ENCODE data around the gene C5orf34.

Gene C5orf34

DNA sequence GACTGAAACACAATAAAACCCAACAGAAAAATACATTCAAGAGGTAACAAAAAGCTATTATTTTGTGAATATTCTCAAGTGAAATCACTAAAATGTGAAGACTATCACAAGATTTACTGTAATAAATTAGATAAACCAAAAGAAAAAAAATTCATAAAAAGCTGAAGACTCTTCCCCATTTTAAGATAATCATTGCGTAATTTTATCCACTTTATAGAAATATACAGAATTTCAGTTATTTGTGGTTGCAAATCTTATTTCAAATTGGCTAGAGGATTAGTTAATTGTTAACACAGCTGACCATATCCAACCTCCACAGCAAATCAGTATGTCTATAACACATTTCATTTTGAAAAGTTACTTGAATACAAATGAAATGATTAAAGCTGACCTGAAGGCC lies 23.6 kb downstream of the C5orf34 start:
- H3K9me3 ChIP-seq (ENCODE audit: control insufficient read depth, insufficient read depth, low read length) = no peaks in the 10 kb centered on the region
- no peak overlapping the region for H3K4me3 ChIP-seq (ENCODE audit: low read length)
- H3F3A ChIP-seq (ENCODE audit: control insufficient read depth, insufficient read depth) = peaks cover 15% of the 10 kb centered on the region; the same call in 1 of the 2 replicates
- H3K9me2 ChIP-seq (replicated peaks; ENCODE audit: control insufficient read depth, low read length) = no peaks in the 10 kb centered on the region
- no peak for TF ChIP-seq EZH2phosphoT487 (IDR thresholded peaks at IDR 0.05; ENCODE audit: borderline replicate concordance, low read length)
- TF ChIP-seq, protein P1, sequence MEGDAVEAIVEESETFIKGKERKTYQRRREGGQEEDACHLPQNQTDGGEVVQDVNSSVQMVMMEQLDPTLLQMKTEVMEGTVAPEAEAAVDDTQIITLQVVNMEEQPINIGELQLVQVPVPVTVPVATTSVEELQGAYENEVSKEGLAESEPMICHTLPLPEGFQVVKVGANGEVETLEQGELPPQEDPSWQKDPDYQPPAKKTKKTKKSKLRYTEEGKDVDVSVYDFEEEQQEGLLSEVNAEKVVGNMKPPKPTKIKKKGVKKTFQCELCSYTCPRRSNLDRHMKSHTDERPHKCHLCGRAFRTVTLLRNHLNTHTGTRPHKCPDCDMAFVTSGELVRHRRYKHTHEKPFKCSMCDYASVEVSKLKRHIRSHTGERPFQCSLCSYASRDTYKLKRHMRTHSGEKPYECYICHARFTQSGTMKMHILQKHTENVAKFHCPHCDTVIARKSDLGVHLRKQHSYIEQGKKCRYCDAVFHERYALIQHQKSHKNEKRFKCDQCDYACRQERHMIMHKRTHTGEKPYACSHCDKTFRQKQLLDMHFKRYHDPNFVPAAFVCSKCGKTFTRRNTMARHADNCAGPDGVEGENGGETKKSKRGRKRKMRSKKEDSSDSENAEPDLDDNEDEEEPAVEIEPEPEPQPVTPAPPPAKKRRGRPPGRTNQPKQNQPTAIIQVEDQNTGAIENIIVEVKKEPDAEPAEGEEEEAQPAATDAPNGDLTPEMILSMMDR (IDR thresholded peaks at IDR 0.05; ENCODE audit: low read depth, low read length, poor library complexity, severe bottlenecking) = no peak
- no peaks in the 10 kb centered on the region for H4K20me1 ChIP-seq (ENCODE audit: control insufficient read depth, insufficient read depth, low read depth, low read length)
- H3K4me1 ChIP-seq (ENCODE audit: control insufficient read depth, low read length) = peaks cover under 1% of the 10 kb centered on the region
- H3K79me2 ChIP-seq (ENCODE audit: control insufficient read depth, low read length) = no peaks in the 10 kb centered on the region
- no peaks in the 10 kb centered on the region for H3K27me3 ChIP-seq (ENCODE audit: control insufficient read depth, low read length)
- no peak overlapping the region for H3K27ac ChIP-seq (ENCODE audit: low read depth, low read length)
- H3K4me2 ChIP-seq (ENCODE audit: low read length) = no peak overlapping the region
- H3K36me3 ChIP-seq (ENCODE audit: control insufficient read depth, low read length) = peaks cover 52% of the 10 kb centered on the region

DNA sequence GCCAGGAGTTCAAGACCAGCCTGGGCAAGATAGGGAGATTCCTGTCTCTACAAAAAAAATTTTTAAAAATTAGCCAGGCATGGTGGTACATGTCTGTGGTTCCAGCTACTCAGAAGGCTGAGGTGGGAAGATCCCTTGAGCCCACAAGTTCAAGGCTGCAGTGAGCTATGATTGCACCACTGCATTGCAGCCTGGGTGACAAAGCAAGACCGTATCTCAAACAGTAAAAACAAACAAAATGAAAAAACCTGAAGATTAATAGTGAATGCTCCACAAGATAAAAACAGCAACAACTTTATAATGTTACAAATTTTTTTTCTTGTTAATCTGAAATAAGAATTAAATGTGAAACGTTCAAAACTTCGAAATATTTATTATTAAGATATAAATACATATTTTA lies 28.6 kb downstream of the C5orf34 start:
- H3F3A ChIP-seq (ENCODE audit: control insufficient read depth, insufficient read depth) = peaks cover 19% of the 10 kb centered on the region

DNA sequence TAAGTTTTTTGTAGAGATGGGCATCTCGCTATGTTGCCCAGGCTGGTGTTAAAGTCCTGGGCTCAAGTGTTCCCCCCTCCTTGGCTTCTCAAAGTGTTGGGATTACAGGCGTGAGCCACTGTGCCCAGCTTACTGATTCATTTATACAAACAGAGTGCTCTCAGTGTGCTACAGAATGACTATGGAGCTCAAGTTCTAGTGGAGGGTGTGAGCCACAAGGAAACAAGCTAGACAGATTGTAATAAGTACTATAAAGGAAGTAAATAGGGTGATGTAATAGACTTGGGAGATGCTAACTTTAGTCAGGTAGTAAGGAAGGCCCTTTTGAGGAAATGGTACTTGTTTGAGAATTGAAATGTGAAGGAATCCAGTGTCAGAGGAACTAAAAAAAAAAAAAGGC lies 29.5 kb downstream of the C5orf34 start:
- Histone ChIP-seq H3K4me1 (ENCODE audit: control insufficient read depth, low read length) (peaks cover 30% of the 10 kb centered on the region), H3F3A (ENCODE audit: control insufficient read depth, insufficient read depth) (peaks cover 19% of the 10 kb centered on the region), H4K20me1 (ENCODE audit: control insufficient read depth, insufficient read depth, low read depth, low read length) (no peaks in the 10 kb centered on the region), H3K9me3 (ENCODE audit: control insufficient read depth, insufficient read depth, low read length) (no peaks in the 10 kb centered on the region), H3K4me2 (ENCODE audit: low read length) (peak overlapping the region; percentile 93), H3K4me3 (ENCODE audit: low read length) (0 out of 2 replicates have a peak overlapping the region, but pooled peaks have one; percentile 25), H3K36me3 (ENCODE audit: control insufficient read depth, low read length) (peaks cover 34% of the 10 kb centered on the region), H3K79me2 (ENCODE audit: control insufficient read depth, low read length) (peaks cover 28% of the 10 kb centered on the region), H3K9me2 (replicated peaks; ENCODE audit: control insufficient read depth, low read length) (no peaks in the 10 kb centered on the region), H3K27me3 (ENCODE audit: control insufficient read depth, low read length) (no peaks in the 10 kb centered on the region), H3K27ac (ENCODE audit: low read depth, low read length) (peak overlapping the region; percentile 87)
- no peak for TF ChIP-seq EZH2phosphoT487 (IDR thresholded peaks at IDR 0.05; ENCODE audit: borderline replicate concordance, low read length)
- TF ChIP-seq, protein P1 (IDR thresholded peaks at IDR 0.05; ENCODE audit: low read depth, low read length, poor library complexity, severe bottlenecking) = no peak

More for the DNA sequence above, 28.6 kb downstream of the C5orf34 start:
- Histone ChIP-seq H3K4me2 (ENCODE audit: low read length) (no peak overlapping the region), H3K4me1 (ENCODE audit: control insufficient read depth, low read length) (peaks cover 30% of the 10 kb centered on the region), H3K9me3 (ENCODE audit: control insufficient read depth, insufficient read depth, low read length) (no peaks in the 10 kb centered on the region), H3K4me3 (ENCODE audit: low read length) (no peak overlapping the region), H3K79me2 (ENCODE audit: control insufficient read depth, low read length) (peaks cover 23% of the 10 kb centered on the region), H4K20me1 (ENCODE audit: control insufficient read depth, insufficient read depth, low read depth, low read length) (no peaks in the 10 kb centered on the region), H3K27ac (ENCODE audit: low read depth, low read length) (no peak overlapping the region; the same call in 1 of the 2 replicates), H3K36me3 (ENCODE audit: control insufficient read depth, low read length) (peaks cover 37% of the 10 kb centered on the region), H3K9me2 (replicated peaks; ENCODE audit: control insufficient read depth, low read length) (no peaks in the 10 kb centered on the region), H3K27me3 (ENCODE audit: control insufficient read depth, low read length) (no peaks in the 10 kb centered on the region)
- no peak for TF ChIP-seq EZH2phosphoT487 (IDR thresholded peaks at IDR 0.05; ENCODE audit: borderline replicate concordance, low read length)
- TF ChIP-seq, protein P1 (IDR thresholded peaks at IDR 0.05; ENCODE audit: low read depth, low read length, poor library complexity, severe bottlenecking) = no peak
